Natural killer cell (primary cell): ENCODE measurements around the gene ZNF8. TPM values are rescaled to one million over a fixed set of nuclear protein-coding genes. Genes with fewer than 3 reads are reported as not detected.

ENCODE experiments used
- ATAC-seq, 3 donors: fragments of 150-1000 bp in 2 of 3; fragments of 200-7000 bp in 1 of 3; cut with Tn5 transposase; 1 replicate in 1 of 3; 2 replicates in 2 of 3; pipeline ENCODE4 v1.10.0; 2021; ENCODE audit warnings: mild to moderate bottlenecking in 2 of 3, moderate library complexity in 2 of 3
- DNase-seq, 2 donors: peaks; one replicate each; pipeline versions ENCODE4 v3.0.0 to v3.0.0-alpha.2; 2013 to 2021; ENCODE audit warnings: mixed read lengths in 1 of 2
- H3K27ac ChIP-seq: one replicate; pipeline ENCODE4 v1.5.1; 2013; ENCODE audit warnings: mild to moderate bottlenecking, low read length
- H3K27me3 ChIP-seq: one replicate; pipeline ENCODE4 v1.6.1; 2013; ENCODE audit warnings: low read length; ENCODE audit not compliant: control insufficient read depth, insufficient read depth
- H3K36me3 ChIP-seq: one replicate; pipeline ENCODE4 v1.6.1; 2013; ENCODE audit warnings: low read length; ENCODE audit not compliant: control insufficient read depth, insufficient read depth
- H3K4me1 ChIP-seq: one replicate; pipeline ENCODE4 v1.6.1; 2013; ENCODE audit warnings: low read length; ENCODE audit not compliant: control insufficient read depth, insufficient read depth
- H3K4me3 ChIP-seq: one replicate; pipeline ENCODE4 v1.5.1; 2013; ENCODE audit warnings: low read length
- H3K9me3 ChIP-seq: one replicate; pipeline ENCODE4 v1.6.1; 2013; ENCODE audit warnings: low read length; ENCODE audit not compliant: control insufficient read depth, insufficient read depth
- H3K27ac Mint-ChIP-seq, 2 donors: one replicate each; pipeline ENCODE4 v1.8.0; 2022; ENCODE audit warnings: mild to moderate bottlenecking in 2 of 2, mixed read lengths in 2 of 2, moderate library complexity in 1 of 2
- H3K27me3 Mint-ChIP-seq, 2 donors: one replicate each; pipeline ENCODE4 v1.8.0; 2022; ENCODE audit warnings: low read depth in 2 of 2, mixed read lengths in 2 of 2
- H3K36me3 Mint-ChIP-seq: one replicate; pipeline ENCODE4 v1.8.0; 2022; ENCODE audit warnings: mixed read lengths
- H3K4me1 Mint-ChIP-seq, 2 donors: one replicate each; pipeline ENCODE4 v1.8.0; 2022; ENCODE audit warnings: mixed read lengths in 2 of 2
- H3K4me3 Mint-ChIP-seq: one replicate; pipeline ENCODE4 v1.8.0; 2022; ENCODE audit warnings: mild to moderate bottlenecking, moderate library complexity, mixed read lengths
- H3K9me3 Mint-ChIP-seq, 2 donors: one replicate each; pipeline ENCODE4 v1.8.0; 2022; ENCODE audit warnings: mixed read lengths in 2 of 2
- CTCF ChIP-seq: fragments of 200-600 bp; IDR thresholded peaks from one replicate; pipeline ENCODE4 v1.8.0; 2022; ENCODE audit warnings: antibody characterized with exemption
- WGBS: methylation state at CpG from one replicate; pipeline ENCODE4 v1.1.7; 2013; ENCODE audit warnings: missing lambda C conversion rate; ENCODE audit not compliant: insufficient coverage; 5-methylcytosine and 5-hydroxymethylcytosine counted together
- intact Hi-C: fragments of 100-400 bp; cut with micrococcal nuclease; formaldehyde crosslinking; loops from one replicate; pipeline ENCODE4 v1.14.2; 2022
- total RNA-seq, 4 donors: library from RNA; stranded (reverse); fragments of 120-200 nt in 1 of 4; gene quantifications; one replicate each; pipeline versions ENCODE4 v1.2.3 to v1.2.4, GENCODE V29; 2013 to 2022

ZNF8 gene
- total RNA-seq, 3 donors from 2014 or later (not counting 1 experiment from before 2014, with no cell fraction given) = 6.4 to 8.7 (median 7.7) TPM

GRCh38 chr19:58325311-58326022 is 46.7 kb downstream of the ZNF8 start:
- H3K27me3 ChIP-seq = no peaks in the 10 kb centered on the region
- WGBS = 90% methylated on average over 6 of the region's 6 CpGs
- no peaks in the 10 kb centered on the region for H3K9me3 ChIP-seq
- no peak for TF ChIP-seq CTCF
- no peaks in the 10 kb centered on the region for H3K36me3 Mint-ChIP-seq
- no peaks in the 10 kb centered on the region for H3K36me3 ChIP-seq
- intact Hi-C loops = loop anchor here (2.0 to 10.0 kb wide), 3 partner anchors 55 to 1921 kb away; partner anchors contain the start of genes ZNF583 and ZNF837
- peaks cover 29% of the 10 kb centered on the region for H3K4me1 ChIP-seq
- peak overlapping the region; percentile 96 for H3K27ac ChIP-seq
- no peak for ATAC-seq
- no peak overlapping the region for H3K27ac Mint-ChIP-seq
- H3K4me3 ChIP-seq = no peak overlapping the region
- H3K27me3 Mint-ChIP-seq = no peaks in the 10 kb centered on the region
- no peaks in the 10 kb centered on the region for H3K9me3 Mint-ChIP-seq
- H3K4me1 Mint-ChIP-seq = no peaks in the 10 kb centered on the region
- H3K4me3 Mint-ChIP-seq = no peak overlapping the region
- no peak for DNase-seq

GRCh38 chr19:58326501-58326913 is 47.8 kb downstream of the ZNF8 start:
- no peaks in the 10 kb centered on the region for H3K36me3 ChIP-seq
- DNase-seq (no peak), ATAC-seq (peak; percentile 52 to 73 (median 70))
- H3K9me3 ChIP-seq = no peaks in the 10 kb centered on the region
- Mint-ChIP-seq H3K4me3 (no peak overlapping the region), H3K27ac (no peak overlapping the region), H3K4me1 (no peaks in the 10 kb centered on the region), H3K36me3 (no peaks in the 10 kb centered on the region), H3K9me3 (no peaks in the 10 kb centered on the region), H3K27me3 (no peaks in the 10 kb centered on the region)
- TF ChIP-seq CTCF = no peak
- H3K4me1 ChIP-seq = peaks cover 29% of the 10 kb centered on the region
- WGBS = 6% methylated on average over 9 of the region's 9 CpGs
- peak overlapping the region; percentile 61 for H3K4me3 ChIP-seq
- H3K27ac ChIP-seq = peak overlapping the region; percentile 96
- no peaks in the 10 kb centered on the region for H3K27me3 ChIP-seq
- intact Hi-C loops = loop anchor here (2.0 to 10.0 kb wide), 3 partner anchors 54 to 1922 kb away; partner anchors contain the start of genes ZNF583 and ZNF837

GRCh38 chr19:58326914-58327726 is 48.4 kb downstream of the ZNF8 start, which contains the start of gene ZSCAN22:
TSS of gene ZSCAN22 (plus strand) at chr19:58326994. CDS start at chr19:58334803, 7,809 bp downstream.
- intact Hi-C loops = loop anchor here (1.0 to 10.0 kb wide), 6 partner anchors 22 to 1922 kb away; partner anchors contain the start of genes ERVK3-1, ZNF497, ZNF583 and ZNF8
- no peak for TF ChIP-seq CTCF
- Mint-ChIP-seq H3K27ac (no peak within 1 kb of the TSS), H3K4me1 (no peaks in the 10 kb centered on the region), H3K27me3 (no peaks in the 10 kb centered on the region), H3K4me3 (no peak within 1 kb of the TSS), H3K9me3 (no peaks in the 10 kb centered on the region), H3K36me3 (no peaks in the 10 kb centered on the region)
- under 1% methylated on average over 62 of the region's 62 CpGs for WGBS
- no peaks in the 10 kb centered on the region for H3K27me3 ChIP-seq
- H3K27ac ChIP-seq = peak within 1 kb of the TSS; percentile 96
- H3K36me3 ChIP-seq = no peaks in the 10 kb centered on the region
- peak; percentile 87 to 93 for DNase-seq
- peaks cover 29% of the 10 kb centered on the region for H3K4me1 ChIP-seq
- peak; percentile 71 to 87 (median 74) for ATAC-seq
- peak within 1 kb of the TSS; percentile 61 for H3K4me3 ChIP-seq
- no peaks in the 10 kb centered on the region for H3K9me3 ChIP-seq
